Dendritic cell treated with granulocyte-macrophage colony-stimulating factor and Interleukin-4, amounts not matched to agents 40 ng/mL and 50 ng/mL, for 4 days (primary cell): Measurements from ENCODE around the gene SPTY2D1.
"Not testable (repeated sequence)": the region's sequence is repeated elsewhere in the genome, so short reads cannot be mapped to it uniquely, and the experiment has no call there.

Source experiments
- H3K27ac Mint-ChIP-seq: one replicate; pipeline ENCODE4 v1.8.0; 2022; ENCODE audit warnings: mild to moderate bottlenecking, mixed read lengths
- H3K27me3 Mint-ChIP-seq: one replicate; pipeline ENCODE4 v1.8.0; 2022; ENCODE audit warnings: mild to moderate bottlenecking, mixed read lengths
- H3K36me3 Mint-ChIP-seq: one replicate; pipeline ENCODE4 v1.8.0; 2022; ENCODE audit warnings: low read depth, mixed read lengths
- H3K4me1 Mint-ChIP-seq: one replicate; pipeline ENCODE4 v1.8.0; 2022; ENCODE audit warnings: low read depth, mixed read lengths
- H3K4me3 Mint-ChIP-seq: one replicate; pipeline ENCODE4 v1.8.0; 2022; ENCODE audit warnings: mild to moderate bottlenecking, moderate library complexity, mixed read lengths
- H3K9me3 Mint-ChIP-seq: one replicate; pipeline ENCODE4 v1.8.0; 2022; ENCODE audit warnings: mixed read lengths
- intact Hi-C: fragments of 100-400 bp; cut with micrococcal nuclease; formaldehyde crosslinking; loops from one replicate; pipeline ENCODE4 v1.15.0; 2022

Gene SPTY2D1

DNA sequence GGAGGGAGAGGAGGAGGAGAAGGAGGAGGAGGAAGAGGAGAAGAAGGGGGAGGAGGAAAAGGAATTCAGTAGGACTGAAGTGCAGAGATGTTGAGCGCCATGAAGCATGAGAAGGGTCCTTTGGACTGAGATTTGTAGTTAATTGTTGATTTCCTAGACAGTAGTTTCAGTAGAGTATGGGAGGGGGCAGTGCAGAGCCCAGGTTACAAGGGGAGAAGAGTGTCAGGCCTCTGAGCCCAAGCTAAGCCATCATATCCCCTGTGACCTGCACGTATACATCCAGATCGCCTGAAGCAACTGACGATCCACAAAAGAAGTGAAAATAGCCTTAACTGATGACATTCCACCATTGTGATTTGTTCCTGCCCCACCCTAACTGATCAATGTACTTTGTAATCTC, 8.9 kb upstream of the SPTY2D1 start:
- H3K27ac Mint-ChIP-seq, H3K4me1 Mint-ChIP-seq, intact Hi-C loops, H3K36me3 Mint-ChIP-seq, H3K9me3 Mint-ChIP-seq, H3K4me3 Mint-ChIP-seq: not testable (repeated sequence)
- peaks cover 28% of the 10 kb centered on the region for H3K27me3 Mint-ChIP-seq

DNA sequence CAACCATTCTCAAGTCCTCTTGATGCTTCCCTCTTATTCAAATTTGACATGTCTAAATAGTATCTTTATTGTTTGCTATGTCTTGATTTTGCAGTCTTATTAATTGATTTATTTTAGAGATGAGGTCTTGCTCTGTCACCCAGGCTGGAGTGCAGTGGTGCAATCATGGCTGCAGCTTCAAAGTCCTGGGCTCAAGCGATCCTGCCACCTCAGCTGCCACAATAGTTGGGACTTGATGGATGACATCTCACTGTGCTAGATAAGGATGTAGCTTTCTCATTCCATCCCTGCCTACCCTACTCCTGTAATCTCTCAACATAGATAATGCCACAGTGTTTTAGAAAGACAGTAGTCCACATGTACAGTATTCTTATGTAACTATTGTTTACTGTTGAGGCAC, 7.5 kb upstream of the SPTY2D1 start:
- Mint-ChIP-seq H3K27me3 (peaks cover 34% of the 10 kb centered on the region), H3K36me3 (no peaks in the 10 kb centered on the region), H3K27ac (no peak overlapping the region), H3K9me3 (no peaks in the 10 kb centered on the region), H3K4me3 (no peak overlapping the region), H3K4me1 (no peaks in the 10 kb centered on the region)
- intact Hi-C loops = no loop called here

DNA sequence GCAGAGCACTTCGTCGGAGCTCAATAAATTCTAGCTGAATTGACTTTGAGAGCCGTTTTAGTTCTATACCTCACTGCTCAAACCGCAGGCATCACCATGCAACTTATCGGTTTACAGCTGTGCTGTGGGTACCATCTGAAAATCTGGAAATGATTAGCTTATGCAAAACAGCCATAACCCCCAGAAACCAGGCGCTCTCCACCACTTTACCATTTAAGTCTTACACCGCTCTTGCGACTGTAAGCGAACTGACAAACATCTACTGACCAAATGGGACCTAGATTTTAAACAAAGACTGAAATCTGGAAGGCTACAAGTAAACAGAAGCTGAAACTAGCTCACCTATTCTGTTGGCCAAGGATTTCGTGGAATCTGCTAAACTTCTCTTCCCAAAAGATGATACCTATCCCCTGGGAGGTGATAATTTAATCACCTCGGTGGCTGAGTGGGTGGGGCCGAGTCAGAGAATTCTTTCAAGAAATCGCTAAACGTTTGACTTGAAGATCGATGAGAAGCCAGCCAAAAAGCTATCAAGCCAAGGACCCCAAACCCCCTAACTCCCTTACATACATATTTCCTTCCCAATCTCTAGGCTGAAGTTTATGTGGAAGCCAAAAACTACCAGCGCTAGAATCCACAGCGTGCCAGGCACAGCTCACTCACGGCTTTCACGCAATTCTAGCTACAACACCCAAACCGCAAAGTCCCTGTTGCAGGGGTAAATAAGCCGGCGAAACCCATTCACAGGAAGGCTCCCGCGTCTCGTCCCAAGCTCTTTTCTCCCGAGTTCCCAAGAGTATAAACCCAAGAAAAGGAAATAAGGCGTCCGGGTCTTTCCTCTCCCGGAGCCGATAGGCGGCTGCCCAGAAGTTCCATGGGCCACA, 644 bp downstream of the SPTY2D1 start:
- intact Hi-C loops = loop anchor here (1.0 to 5.0 kb wide), 5 partner anchors 17 to 311 kb away; partner anchors contain the start of genes GTF2H1, HPS5, TMEM86A and TSG101

DNA sequence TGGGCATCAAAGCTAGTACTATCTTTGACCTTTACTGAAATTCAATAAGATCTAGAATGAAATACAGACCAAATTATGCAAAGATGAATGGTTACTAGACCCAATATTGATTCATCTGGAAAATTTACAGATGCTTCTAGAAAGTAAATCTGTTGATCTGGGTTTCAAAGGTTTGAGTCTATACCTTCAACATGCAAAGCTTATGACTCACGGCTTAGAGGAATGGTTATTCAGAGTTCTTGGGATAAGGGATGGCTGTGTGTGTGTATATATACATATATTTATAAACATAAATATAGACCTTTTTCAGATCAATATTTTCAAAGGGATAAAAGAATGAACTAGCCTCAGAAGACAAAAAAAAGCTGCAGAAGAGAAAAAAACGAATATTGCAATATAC, 1.3 kb downstream of the SPTY2D1 start:
- H3K27ac Mint-ChIP-seq = peak overlapping the region; percentile 98
- H3K9me3 Mint-ChIP-seq = no peaks in the 10 kb centered on the region
- H3K27me3 Mint-ChIP-seq = peaks cover 10% of the 10 kb centered on the region
- intact Hi-C loops = loop anchor here (5.0 kb wide), 1 partner anchor 311 kb away; the partner anchor contains the start of genes GTF2H1 and HPS5
- peak overlapping the region; percentile 82 for H3K4me3 Mint-ChIP-seq
- peaks cover 14% of the 10 kb centered on the region for H3K4me1 Mint-ChIP-seq
- H3K36me3 Mint-ChIP-seq = peaks cover 19% of the 10 kb centered on the region

More for the DNA sequence above, 644 bp downstream of the SPTY2D1 start:
- Mint-ChIP-seq H3K4me1 (peaks cover 14% of the 10 kb centered on the region), H3K36me3 (peaks cover 19% of the 10 kb centered on the region), H3K9me3 (no peaks in the 10 kb centered on the region), H3K27ac (peak overlapping the region; percentile 98), H3K27me3 (peaks cover 10% of the 10 kb centered on the region), H3K4me3 (peak overlapping the region; percentile 82)

DNA sequence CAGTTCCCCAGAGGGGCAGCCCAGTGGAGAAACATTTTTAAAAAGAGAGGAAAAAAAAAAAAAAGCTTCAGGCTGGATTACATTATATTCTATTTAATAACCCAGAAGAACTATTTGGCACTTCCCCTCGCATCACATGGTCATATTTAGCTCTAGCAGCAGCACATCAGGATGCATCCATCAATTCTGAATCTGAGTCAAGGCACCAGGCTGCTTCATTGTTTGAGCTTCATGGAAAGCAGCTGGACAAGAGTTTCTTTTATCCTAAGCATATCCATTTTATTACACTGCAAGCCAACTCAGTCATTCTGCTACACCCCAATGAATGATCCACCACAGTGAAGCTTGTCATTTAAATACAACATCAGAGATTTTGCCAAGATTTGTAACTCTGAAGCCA, 10.0 kb downstream of the SPTY2D1 start:
- peaks cover 13% of the 10 kb centered on the region for H3K4me1 Mint-ChIP-seq
- intact Hi-C loops = no loop called here
- peaks cover 6% of the 10 kb centered on the region for H3K36me3 Mint-ChIP-seq
- no peak overlapping the region for H3K27ac Mint-ChIP-seq
- no peaks in the 10 kb centered on the region for H3K9me3 Mint-ChIP-seq
- H3K27me3 Mint-ChIP-seq = no peaks in the 10 kb centered on the region
- H3K4me3 Mint-ChIP-seq = no peak overlapping the region

DNA sequence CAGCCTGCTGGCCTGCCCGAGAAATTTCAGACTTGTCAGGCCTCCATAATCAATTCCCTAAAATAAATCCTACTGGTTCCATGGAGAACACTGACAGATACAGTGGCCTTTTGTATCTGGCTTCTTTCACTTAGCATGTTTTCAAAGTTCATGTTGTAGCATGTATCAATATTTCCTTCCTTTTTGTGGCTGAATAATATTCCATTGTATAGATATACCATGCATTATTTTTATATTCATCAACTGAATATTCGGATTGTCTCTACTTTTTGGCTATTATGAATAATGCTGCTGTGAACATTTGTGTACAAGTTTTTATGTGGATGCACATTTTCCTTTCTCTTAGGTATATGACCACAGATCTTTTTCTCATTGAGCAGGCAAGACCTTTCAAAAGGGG, 10.4 kb downstream of the SPTY2D1 start:
- H3K27me3 Mint-ChIP-seq = no peaks in the 10 kb centered on the region
- H3K27ac Mint-ChIP-seq = no peak overlapping the region
- H3K36me3 Mint-ChIP-seq = peaks cover 6% of the 10 kb centered on the region
- no peaks in the 10 kb centered on the region for H3K9me3 Mint-ChIP-seq
- no peak overlapping the region for H3K4me3 Mint-ChIP-seq
- H3K4me1 Mint-ChIP-seq = peaks cover 13% of the 10 kb centered on the region
- intact Hi-C loops = no loop called here

DNA sequence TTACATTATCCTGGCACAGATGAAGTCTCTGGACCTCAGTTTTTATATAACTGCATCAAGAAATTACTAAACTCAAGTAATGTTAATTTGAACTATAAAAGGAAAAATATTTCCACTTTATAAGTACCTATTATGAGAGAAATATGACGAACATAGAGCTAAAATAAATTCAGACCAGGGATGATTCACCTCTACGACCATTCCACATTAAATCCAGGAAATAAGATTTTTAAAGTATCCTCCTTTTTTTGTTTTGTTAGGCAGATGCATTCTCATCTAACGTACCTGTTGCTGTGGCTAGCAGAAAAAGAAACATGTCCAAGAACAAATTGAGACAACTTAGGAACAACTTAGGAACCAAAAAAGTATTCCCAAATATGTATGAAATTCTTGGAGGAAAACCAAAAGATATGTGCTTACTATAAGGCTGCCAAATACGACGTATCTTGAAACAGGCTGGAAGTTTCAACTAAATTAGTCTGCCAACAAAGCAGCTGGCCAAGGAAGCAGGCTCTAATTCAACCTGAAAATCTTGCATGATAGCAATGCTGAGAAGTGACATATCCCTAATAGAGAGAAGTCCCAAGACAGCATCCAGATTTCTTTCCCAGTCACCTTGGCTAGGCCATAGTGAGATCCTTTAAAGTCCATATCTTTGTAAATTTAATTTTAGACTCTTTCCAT, 15.7 kb downstream of the SPTY2D1 start:
- no peak overlapping the region for H3K27ac Mint-ChIP-seq
- no peak overlapping the region for H3K4me3 Mint-ChIP-seq
- peaks cover 27% of the 10 kb centered on the region for H3K36me3 Mint-ChIP-seq
- H3K4me1 Mint-ChIP-seq = peaks cover 25% of the 10 kb centered on the region
- H3K27me3 Mint-ChIP-seq = peaks cover 12% of the 10 kb centered on the region
- H3K9me3 Mint-ChIP-seq = no peaks in the 10 kb centered on the region
- intact Hi-C loops = no loop called here

DNA sequence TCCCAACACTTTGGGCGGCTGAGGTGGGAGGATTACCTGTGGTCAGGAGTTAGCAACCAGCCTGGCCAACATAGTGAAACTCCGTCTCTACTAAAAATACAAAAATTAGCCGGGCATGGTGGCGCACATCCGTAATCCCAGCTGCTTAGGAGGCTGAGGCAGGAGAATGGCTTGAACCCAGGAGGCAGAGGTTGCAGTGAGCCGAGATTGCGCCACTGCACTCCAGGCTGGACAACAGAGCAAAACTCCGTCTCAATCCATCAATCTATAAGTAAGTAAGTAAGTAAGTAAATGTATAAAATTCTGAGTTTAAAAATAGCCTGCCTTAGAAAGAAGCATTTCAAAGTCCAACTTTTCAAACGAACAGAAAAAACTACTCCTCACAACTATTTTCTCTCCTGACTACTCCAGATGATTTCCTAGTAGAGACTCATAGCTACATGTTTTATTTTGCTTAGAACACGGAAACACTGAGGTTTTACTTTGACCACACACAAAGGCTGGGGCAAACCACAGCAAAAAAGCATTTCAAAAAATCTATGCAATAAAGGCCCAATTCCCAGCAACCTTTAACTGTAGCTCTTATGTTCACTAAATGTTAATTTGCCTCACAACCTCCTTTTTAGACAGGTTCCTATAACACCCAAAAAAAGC, 16.3 kb downstream of the SPTY2D1 start:
- Mint-ChIP-seq H3K9me3 (no peaks in the 10 kb centered on the region), H3K27ac (no peak overlapping the region), H3K27me3 (peaks cover 12% of the 10 kb centered on the region), H3K4me1 (peaks cover 25% of the 10 kb centered on the region), H3K4me3 (no peak overlapping the region), H3K36me3 (peaks cover 33% of the 10 kb centered on the region)
- intact Hi-C loops = no loop called here

DNA sequence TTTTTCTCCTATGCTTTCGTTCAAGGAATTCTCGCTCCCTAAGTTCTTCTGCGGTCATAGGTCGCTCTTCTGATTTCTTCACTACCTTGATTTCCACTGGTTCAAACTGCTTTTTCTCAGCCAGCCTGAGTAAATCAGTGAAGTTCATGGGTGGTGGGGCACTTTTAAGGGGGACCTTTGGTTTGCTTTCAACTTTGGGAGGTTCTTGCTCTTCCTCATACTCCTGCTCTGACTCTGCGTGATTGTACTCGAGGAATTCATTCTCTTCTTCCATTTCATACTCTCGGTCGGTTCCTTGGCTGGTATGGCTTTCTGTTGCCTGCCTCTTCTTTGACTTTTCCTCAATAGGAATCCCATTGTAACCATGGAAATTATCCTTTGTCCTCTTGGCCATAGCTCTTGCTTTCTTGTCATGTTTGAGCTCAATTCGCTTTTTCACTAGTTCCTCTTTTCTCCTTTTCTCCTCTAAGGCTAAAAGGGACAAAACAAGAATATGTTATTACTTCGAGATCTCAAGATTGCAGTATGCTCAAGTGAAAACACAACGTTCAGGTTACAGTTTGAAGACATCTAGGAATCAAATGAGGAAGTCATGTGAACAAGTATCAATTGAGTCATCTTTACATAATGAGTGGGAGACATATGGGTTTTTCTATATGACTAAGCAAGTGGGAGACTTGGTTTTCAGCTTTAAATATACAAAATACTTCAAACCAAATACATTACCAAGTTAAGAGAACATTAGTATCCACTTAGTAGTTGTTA, 18.3 kb downstream of the SPTY2D1 start:
- Mint-ChIP-seq H3K9me3 (no peaks in the 10 kb centered on the region), H3K36me3 (peaks cover 46% of the 10 kb centered on the region), H3K27me3 (peaks cover 12% of the 10 kb centered on the region), H3K4me1 (peaks cover 25% of the 10 kb centered on the region), H3K4me3 (peak overlapping the region; percentile 7), H3K27ac (peak overlapping the region; percentile 64)
- intact Hi-C loops = loop anchor here (1.0 kb wide), 1 partner anchor 18 kb away; the partner anchor contains the start of gene SPTY2D1

DNA sequence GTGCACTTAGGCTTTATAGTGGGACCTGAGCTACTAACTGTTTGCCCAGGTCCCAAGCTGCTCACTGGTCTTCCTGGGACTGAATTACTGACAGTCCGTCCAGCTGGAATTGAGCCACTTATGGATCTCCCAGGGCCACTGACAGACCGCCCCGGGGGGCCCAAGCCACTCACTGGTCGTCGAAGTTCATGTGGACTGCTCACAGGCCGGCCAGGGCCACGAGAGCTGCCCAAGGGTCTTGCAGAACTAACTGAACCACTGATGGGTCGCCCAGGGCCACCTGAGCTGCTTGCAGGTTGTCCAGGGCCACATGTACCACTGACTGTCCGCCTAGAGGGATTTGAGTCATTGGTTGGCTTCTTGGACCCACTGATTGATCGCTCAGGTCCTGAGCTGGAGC, 19.5 kb downstream of the SPTY2D1 start:
- Mint-ChIP-seq H3K36me3 (peaks cover 53% of the 10 kb centered on the region), H3K9me3 (no peaks in the 10 kb centered on the region), H3K27ac (no peak overlapping the region), H3K27me3 (peaks cover 12% of the 10 kb centered on the region), H3K4me3 (no peak overlapping the region), H3K4me1 (peaks cover 25% of the 10 kb centered on the region)
- intact Hi-C loops = no loop called here

DNA sequence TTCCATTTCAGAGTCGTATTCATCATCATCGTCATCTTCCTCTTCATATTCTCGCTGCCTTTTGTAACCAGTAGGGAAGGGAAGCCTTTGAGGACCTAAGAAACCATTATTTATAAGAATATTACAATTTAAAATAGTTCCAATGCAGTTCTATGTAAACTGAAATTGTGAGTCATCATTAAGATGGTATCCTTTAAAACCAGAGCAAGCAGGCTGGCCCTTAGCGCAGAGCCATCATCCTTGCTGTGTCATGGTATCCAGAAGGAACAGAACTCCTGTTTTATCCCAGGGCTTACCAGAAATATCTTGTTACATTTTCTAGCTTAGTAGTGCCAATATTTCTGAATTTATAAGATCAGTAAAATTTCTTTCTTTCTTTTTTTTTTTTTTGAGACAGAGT, 21.7 kb downstream of the SPTY2D1 start:
- intact Hi-C loops = no loop called here
- Mint-ChIP-seq H3K9me3 (no peaks in the 10 kb centered on the region), H3K4me1 (peaks cover 15% of the 10 kb centered on the region), H3K4me3 (no peak overlapping the region), H3K27ac (no peak overlapping the region), H3K36me3 (peaks cover 72% of the 10 kb centered on the region), H3K27me3 (peaks cover 12% of the 10 kb centered on the region)

DNA sequence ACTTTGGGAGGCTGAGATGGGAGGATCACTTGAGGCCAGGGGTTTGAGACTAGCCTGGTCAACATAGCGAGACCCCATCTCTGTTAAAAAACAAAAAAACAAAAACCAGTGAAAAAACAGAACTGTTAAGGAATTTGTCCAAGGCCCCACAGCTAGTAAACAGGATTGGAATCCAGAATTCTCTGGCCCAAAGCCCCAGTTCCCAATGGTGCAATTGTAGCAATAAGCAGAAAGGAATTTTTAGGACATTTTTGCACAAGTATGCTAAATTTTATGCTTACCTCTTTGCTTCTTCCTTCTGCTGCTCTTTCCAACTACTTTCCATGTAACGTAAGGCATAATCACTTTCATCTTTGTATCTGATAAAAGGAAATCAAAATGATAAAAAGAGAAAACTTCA, 22.9 kb downstream of the SPTY2D1 start:
- Mint-ChIP-seq H3K27me3 (peaks cover 12% of the 10 kb centered on the region), H3K36me3 (peaks cover 80% of the 10 kb centered on the region), H3K4me3 (no peak overlapping the region), H3K27ac (no peak overlapping the region), H3K4me1 (peaks cover 15% of the 10 kb centered on the region), H3K9me3 (no peaks in the 10 kb centered on the region)
- intact Hi-C loops = no loop called here

DNA sequence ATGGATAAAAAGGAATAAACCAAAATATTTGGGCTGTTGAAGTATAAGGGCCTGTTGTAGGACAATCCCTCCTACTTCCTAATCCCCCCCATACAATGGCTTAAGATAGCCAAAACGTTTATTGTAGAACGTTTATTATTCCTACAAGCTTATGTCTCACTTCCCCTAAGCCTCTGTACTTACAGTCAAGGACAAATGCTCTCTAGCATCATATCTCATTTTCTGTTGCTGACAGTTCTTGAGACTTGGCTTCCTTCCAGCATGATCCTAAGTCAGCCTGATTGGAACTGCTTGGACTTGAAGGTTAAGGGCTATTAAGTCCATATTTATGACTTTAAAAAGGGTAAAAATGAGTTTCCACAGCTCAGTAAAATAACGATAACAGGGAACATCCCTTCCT, 25.8 kb downstream of the SPTY2D1 start:
- intact Hi-C loops = no loop called here
- Mint-ChIP-seq H3K27ac (no peak overlapping the region), H3K4me1 (no peaks in the 10 kb centered on the region), H3K36me3 (peaks cover 64% of the 10 kb centered on the region), H3K27me3 (no peaks in the 10 kb centered on the region), H3K4me3 (no peak overlapping the region), H3K9me3 (no peaks in the 10 kb centered on the region)
